Measurements from ENCODE around the gene HINFP. TPM values are rescaled to one million over a fixed set of nuclear protein-coding genes. Genes with fewer than 3 reads are reported as not detected.
"Not testable (repeated sequence)": the region's sequence is repeated elsewhere in the genome, so short reads cannot be mapped to it uniquely, and the experiment has no call there.

HINFP gene
- total RNA-seq, 6 experiments from 2014 or later: 6.4 to 13.6 (median 10.7) TPM

DNA sequence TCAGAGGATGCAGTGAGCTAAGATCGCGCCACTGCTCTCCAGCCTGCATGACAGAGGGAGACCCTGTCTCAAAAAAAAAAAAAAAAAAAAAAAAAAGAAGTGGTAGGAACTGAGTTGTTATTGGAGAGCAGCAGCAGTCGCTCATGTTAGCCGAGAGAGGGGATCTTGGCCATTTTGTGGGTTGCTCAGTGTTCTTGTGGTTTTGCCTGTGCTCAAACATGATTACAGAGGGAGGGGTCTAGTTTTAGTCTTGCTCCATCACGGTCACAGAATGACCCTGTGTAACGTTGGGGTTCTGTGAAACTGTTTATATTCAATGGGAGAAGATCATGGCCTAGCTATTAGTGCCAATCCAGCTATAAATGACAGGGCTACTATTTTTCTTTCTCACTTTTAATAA is 21.7 kb upstream of the HINFP start:
- H3K27me3 ChIP-seq: no peaks in the 10 kb centered on the region
- no peak for TF ChIP-seq POLR2A (IDR thresholded peaks at IDR 0.05)
- TF ChIP-seq, protein P1, sequence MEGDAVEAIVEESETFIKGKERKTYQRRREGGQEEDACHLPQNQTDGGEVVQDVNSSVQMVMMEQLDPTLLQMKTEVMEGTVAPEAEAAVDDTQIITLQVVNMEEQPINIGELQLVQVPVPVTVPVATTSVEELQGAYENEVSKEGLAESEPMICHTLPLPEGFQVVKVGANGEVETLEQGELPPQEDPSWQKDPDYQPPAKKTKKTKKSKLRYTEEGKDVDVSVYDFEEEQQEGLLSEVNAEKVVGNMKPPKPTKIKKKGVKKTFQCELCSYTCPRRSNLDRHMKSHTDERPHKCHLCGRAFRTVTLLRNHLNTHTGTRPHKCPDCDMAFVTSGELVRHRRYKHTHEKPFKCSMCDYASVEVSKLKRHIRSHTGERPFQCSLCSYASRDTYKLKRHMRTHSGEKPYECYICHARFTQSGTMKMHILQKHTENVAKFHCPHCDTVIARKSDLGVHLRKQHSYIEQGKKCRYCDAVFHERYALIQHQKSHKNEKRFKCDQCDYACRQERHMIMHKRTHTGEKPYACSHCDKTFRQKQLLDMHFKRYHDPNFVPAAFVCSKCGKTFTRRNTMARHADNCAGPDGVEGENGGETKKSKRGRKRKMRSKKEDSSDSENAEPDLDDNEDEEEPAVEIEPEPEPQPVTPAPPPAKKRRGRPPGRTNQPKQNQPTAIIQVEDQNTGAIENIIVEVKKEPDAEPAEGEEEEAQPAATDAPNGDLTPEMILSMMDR (IDR thresholded peaks at IDR 0.05): no peak
- H3K4me3 ChIP-seq: no peak overlapping the region
- H3K27ac ChIP-seq: no peak overlapping the region
- ATAC-seq (no peak), DNase-seq (no peak)
- H3K36me3 ChIP-seq: peaks cover 0 to 21% (median 9%) of the 10 kb centered on the region in 4 donors
- H3K9me3 ChIP-seq: no peaks in the 10 kb centered on the region
- WGBS (ENCODE audit: insufficient coverage, low coverage, low lambda C conversion rate, missing lambda C conversion rate): 57% methylated on average over 4 of the region's 6 CpGs
- H3K4me1 ChIP-seq: peaks cover 0 to 11% (median 3%) of the 10 kb centered on the region in 4 donors
- intact Hi-C loops (cut with DNase I): no loop called here

DNA sequence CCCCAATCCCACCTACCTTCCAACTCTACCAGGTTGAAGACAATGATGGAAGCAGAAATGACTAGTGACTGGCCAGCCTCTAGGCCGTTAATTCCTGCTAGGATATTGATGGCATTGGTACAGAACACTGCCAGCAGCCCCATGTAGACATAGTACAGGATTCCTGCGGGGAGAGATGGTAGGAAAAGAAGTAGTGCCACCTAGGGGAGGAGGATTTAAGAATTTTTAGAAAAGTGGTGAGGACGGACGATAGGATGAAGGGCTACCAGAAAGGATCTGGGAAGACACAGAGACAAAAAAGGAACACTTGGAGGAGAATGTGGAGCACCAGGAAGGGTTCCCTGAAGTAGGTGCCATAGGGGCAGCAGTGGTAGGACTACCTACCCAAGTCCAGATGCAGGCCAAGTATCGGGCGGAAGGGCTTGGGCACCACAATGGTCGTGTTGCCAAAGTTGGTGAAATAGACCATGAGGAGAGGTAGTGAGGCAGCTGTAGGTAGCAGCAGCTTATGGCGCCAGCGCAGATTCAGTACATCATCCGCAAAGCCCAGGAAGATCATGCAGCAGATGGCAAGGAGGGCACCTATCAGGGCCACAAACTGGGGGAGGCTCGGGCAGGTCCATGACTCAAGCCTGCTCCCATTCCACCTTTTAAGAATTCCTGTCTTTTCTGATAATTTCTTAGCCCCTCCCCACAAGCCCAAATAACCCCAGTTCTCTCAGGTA is 21.0 kb upstream of the HINFP start:
- Histone ChIP-seq H3K36me3 (peaks cover 0 to 21% (median 9%) of the 10 kb centered on the region in 4 donors), H3K4me3 (peak overlapping the region; percentile 73 to 95 (median 88)), H3K27ac (no peak overlapping the region), H3K9me3 (no peaks in the 10 kb centered on the region), H3K4me1 (peaks cover 0 to 11% (median 3%) of the 10 kb centered on the region in 4 donors), H3K27me3 (no peaks in the 10 kb centered on the region)
- WGBS (ENCODE audit: insufficient coverage, low coverage, low lambda C conversion rate, missing lambda C conversion rate): 30% methylated on average over 6 of the region's 11 CpGs
- intact Hi-C loops (cut with DNase I): no loop called here
- no peak for TF ChIP-seq POLR2A (IDR thresholded peaks at IDR 0.05)
- TF ChIP-seq, protein P1 (IDR thresholded peaks at IDR 0.05): peak; percentile 20 to 47 (median 42)
- ATAC-seq (peak in 1 of 4 donors; percentile 5), DNase-seq (no peak)

DNA sequence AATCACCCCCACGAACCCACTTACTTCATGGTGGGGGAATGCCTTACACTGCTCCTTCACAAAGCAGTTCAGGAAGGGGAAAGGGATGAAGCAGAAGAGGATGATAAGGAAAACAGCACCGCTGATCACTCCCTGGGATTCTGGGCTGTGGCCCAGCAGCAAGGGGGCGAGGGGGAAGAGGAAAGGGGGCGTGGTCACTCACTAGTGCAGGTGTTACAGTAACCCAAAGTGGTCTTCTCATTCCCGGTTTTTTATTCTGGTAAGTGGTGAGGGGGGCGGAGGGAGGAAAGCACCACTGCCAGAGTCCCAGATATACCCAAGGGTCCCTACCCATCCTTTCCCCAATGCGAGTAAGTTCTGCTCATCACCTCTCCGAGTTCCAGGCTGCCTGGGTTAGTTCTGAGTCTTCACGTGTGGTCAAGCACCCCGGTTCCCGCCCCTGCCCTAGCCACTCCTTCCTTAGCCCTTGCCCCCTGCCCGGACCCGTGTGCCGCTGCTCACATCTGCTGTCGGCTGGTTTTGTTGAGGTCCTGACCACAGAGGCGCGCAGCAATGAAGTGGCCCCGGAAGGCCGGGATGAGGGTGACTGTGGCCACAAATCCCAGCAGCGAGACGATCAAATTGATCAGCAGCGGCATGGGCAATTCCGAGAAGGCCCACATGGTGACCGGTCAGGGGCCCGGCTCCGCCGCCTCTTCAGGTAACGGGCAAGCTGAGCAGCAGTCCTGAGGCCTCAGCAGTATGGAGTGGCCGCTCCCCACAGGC is 20.2 kb upstream of the HINFP start:
- WGBS (ENCODE audit: insufficient coverage, low coverage, low lambda C conversion rate, missing lambda C conversion rate): under 1% methylated on average over 20 of the region's 29 CpGs

DNA sequence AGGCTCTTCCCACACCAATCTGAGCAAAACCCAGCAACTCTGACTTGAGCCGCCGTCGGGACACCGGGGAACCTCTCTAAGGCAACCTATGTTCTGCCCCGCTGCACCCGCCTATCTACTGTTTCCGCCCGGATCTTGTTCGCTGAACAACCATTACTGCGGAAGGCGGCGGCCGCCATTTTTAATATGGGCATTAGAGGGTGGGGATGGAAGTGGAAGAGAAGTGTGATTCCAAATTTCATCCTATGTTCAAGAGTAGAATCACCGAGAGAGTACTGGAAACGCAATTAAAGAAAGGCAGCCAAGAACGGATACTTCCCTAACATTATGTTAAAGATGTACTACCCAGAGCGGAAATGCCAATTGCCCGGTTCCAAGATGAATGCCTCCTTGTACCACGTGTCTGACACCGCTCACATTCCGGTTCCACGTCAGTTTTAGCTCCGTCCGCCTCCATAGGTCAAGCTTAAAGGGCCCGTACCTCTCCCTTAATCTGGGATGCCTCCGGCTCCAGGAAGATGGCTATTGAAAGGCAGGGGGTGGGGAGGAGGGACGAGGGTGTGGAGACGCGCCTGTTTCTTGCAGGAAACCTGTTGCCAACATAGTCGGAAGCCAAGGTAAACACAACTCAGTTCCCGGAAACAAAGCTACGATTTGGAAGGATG is 19.5 kb upstream of the HINFP start, which contains the start of gene DPAGT1:
Gene DPAGT1, minus strand, starts transcription at position 95 of the 665 bp plus-strand sequence. CDS start 198 bp downstream, outside the sequence.
- peak; percentile 6 for TF ChIP-seq POLR2A (IDR thresholded peaks at IDR 0.05)
- TF ChIP-seq, protein P1 (IDR thresholded peaks at IDR 0.05): no peak
- under 1% methylated on average over 27 of the region's 32 CpGs for WGBS (ENCODE audit: insufficient coverage, low coverage, low lambda C conversion rate, missing lambda C conversion rate)
- H3K9me3 ChIP-seq: no peaks in the 10 kb centered on the region
- peak within 1 kb of the TSS; percentile 73 to 95 (median 88) for H3K4me3 ChIP-seq
- peak within 1 kb of the TSS; percentile 75 to 88 (median 77) for H3K27ac ChIP-seq
- peak; percentile 85 to 92 (median 88) for DNase-seq
- peaks cover 0 to 13% (median 3%) of the 10 kb centered on the region in 4 donors for H3K4me1 ChIP-seq
- no peaks in the 10 kb centered on the region for H3K27me3 ChIP-seq
- peak; percentile 86 to 94 (median 92) for ATAC-seq
- H3K36me3 ChIP-seq: peaks cover 0 to 17% (median 9%) of the 10 kb centered on the region in 4 donors
- intact Hi-C loops (cut with DNase I): no loop called here

More for the DNA sequence above, 20.2 kb upstream of the HINFP start:
- peak overlapping the region; percentile 75 to 88 (median 77) for H3K27ac ChIP-seq
- TF ChIP-seq, protein P1 (IDR thresholded peaks at IDR 0.05): no peak
- TF ChIP-seq POLR2A (IDR thresholded peaks at IDR 0.05): no peak
- DNase-seq: no peak
- peaks cover 0 to 7% (median 3%) of the 10 kb centered on the region in 4 donors for H3K4me1 ChIP-seq
- ATAC-seq: peak; percentile 23 to 33 (median 29)
- H3K4me3 ChIP-seq: peak overlapping the region; percentile 73 to 95 (median 88)
- H3K9me3 ChIP-seq: no peaks in the 10 kb centered on the region
- H3K36me3 ChIP-seq: peaks cover 0 to 21% (median 9%) of the 10 kb centered on the region in 4 donors
- H3K27me3 ChIP-seq: no peaks in the 10 kb centered on the region
- intact Hi-C loops (cut with DNase I): no loop called here

DNA sequence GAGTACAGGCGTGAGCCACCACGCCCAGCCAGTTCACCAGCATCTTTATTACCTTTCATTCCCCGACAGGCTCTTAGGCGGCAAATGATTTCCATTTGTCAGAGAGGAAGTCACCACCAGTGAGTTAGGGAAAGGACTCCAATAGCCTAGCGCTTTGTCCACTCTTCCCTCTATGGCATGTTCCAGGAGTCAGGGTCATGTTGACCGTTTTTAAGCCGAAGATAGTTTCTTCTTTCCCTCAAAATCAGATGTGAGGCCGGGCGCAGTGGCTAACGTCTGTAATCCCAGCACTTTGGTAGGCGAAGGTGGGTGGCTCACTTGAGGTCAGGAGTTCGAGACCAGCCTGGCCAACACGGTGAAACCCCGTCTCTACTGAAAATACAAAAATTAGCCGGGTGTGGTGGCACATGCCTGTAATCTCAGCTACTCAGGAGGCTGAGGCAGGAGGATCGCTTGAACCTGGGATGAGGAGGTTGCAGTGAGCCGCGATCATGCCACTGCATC is 18.2 kb upstream of the HINFP start:
- ATAC-seq; DNase-seq; H3K27me3 ChIP-seq; H3K9me3 ChIP-seq; intact Hi-C loops (cut with DNase I); H3K36me3 ChIP-seq: not testable (repeated sequence)
- 76% methylated on average over 8 of the region's 18 CpGs for WGBS (ENCODE audit: insufficient coverage, low coverage, low lambda C conversion rate, missing lambda C conversion rate)
- Histone ChIP-seq H3K27ac (peak overlapping the region; percentile 75 to 88 (median 77)), H3K4me1 (peaks cover 0 to 18% (median 3%) of the 10 kb centered on the region in 4 donors), H3K4me3 (peak overlapping the region in 2 of 3 donors; percentile 88 to 95)

Measured in right lobe of liver (tissue), 6 donors.